NB4 (cell line): Measurements from ENCODE around the gene LITAF.

Experiments used
- DNase-seq: peaks from one replicate; pipeline ENCODE4 v3.0.0; 2010; ENCODE audit warnings: low read depth
- H3K4me3 ChIP-seq: one replicate; pipeline ENCODE4 v1.5.1; 2011; ENCODE audit warnings: mild to moderate bottlenecking, low read depth, low read length, moderate library complexity
- MYC ChIP-seq: IDR thresholded peaks from 2 replicates; pipeline ENCODE4 v1.6.1; 2011; ENCODE audit warnings: low read depth, low read length
- POLR2A ChIP-seq: IDR thresholded peaks from 2 replicates; pipeline ENCODE4 v1.6.1; 2011; ENCODE audit warnings: mild to moderate bottlenecking; ENCODE audit not compliant: insufficient read length; ENCODE audit errors: extremely low read depth
- TF ChIP-seq, protein P1 (sequence below): IDR thresholded peaks from one replicate; pipeline ENCODE4 v1.5.1; 2012; ENCODE audit warnings: low read depth, low read length
- TF ChIP-seq, protein P2 (sequence below): IDR thresholded peaks from 2 replicates; pipeline ENCODE4 v1.6.1; 2011; ENCODE audit warnings: low read depth, low read length

LITAF gene

DNA sequence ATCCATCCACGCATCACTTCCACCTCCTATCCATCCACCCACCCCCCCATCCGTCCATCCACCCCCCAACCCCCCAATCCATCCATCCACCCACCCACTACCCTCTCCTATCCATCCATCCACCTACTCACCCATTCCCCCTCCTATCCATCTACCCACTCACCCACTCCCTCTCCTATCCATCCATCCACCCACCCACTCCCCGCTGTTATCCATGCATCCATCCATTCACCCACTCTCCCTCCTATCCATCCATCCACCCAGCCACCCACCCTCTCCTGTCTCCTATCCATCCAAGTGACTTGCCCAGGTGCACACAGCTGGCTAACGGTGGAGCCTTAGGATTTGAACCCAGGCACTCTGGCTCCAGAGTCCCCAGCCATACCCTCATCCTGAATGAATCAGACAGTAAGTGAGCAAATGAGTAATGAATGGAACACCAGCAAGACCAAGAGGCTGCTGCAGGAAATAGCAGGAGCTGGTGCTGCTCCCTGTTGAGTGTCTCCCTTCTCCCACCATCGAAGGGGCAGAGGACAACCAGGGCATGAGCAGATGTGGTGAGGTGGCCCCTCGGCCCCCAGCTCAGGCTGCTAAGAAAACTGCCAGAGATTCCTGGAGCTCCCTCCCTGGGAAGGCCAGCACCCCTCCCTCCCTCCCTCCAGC, 62.5 kb downstream of the LITAF start:
- H3K4me3 ChIP-seq = no peak overlapping the region
- TF ChIP-seq MYC (no peak), POLR2A (no peak)
- TF ChIP-seq, protein P1, sequence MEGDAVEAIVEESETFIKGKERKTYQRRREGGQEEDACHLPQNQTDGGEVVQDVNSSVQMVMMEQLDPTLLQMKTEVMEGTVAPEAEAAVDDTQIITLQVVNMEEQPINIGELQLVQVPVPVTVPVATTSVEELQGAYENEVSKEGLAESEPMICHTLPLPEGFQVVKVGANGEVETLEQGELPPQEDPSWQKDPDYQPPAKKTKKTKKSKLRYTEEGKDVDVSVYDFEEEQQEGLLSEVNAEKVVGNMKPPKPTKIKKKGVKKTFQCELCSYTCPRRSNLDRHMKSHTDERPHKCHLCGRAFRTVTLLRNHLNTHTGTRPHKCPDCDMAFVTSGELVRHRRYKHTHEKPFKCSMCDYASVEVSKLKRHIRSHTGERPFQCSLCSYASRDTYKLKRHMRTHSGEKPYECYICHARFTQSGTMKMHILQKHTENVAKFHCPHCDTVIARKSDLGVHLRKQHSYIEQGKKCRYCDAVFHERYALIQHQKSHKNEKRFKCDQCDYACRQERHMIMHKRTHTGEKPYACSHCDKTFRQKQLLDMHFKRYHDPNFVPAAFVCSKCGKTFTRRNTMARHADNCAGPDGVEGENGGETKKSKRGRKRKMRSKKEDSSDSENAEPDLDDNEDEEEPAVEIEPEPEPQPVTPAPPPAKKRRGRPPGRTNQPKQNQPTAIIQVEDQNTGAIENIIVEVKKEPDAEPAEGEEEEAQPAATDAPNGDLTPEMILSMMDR = no peak
- TF ChIP-seq, protein P2, sequence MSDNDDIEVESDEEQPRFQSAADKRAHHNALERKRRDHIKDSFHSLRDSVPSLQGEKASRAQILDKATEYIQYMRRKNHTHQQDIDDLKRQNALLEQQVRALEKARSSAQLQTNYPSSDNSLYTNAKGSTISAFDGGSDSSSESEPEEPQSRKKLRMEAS = no peak
- no peak for DNase-seq

DNA sequence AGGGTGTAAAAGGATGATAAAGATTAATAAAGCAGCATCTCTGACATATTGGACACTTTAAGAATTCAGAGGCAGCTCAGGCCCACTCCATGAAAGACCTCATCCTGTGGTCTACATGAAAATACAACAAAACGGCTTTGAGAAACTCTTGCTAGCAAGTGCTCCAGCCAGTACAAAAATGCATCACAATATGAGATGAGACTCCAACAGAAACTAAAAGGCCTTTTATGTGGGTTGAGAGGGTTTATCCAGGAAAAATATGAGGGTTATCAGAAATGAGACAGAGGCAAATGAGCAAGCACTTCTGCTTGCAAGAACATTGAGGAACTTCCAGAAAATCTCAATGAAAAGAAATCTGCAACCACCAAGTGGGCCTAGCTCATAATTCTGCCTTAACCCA, 65.7 kb downstream of the LITAF start:
- DNase-seq = no peak
- TF ChIP-seq, protein P1 = no peak
- TF ChIP-seq POLR2A = no peak
- no peak for TF ChIP-seq MYC
- TF ChIP-seq, protein P2 = no peak
- H3K4me3 ChIP-seq = no peak overlapping the region

DNA sequence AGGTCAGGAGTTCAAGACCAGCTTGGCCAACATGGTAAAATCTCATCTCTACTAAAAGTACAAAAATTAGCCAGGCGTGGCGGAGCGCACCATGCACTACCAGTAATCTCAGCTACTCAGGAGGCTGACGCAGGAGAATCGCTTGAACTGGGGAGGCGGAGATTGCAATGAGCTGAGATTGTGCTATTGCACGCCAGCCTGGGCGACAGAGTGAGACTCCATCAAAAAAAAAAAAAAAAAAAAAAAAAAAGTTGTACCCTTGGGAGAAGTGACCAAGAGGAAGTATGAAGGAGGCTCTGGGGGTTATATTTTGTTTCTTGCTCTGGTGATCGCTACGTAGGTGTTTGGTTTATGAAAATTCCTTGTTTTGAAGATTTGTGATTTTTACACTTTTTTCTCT, 66.3 kb downstream of the LITAF start:
- no peak overlapping the region for H3K4me3 ChIP-seq
- TF ChIP-seq MYC (no peak), POLR2A (no peak)
- TF ChIP-seq, protein P2 = no peak
- TF ChIP-seq, protein P1 = no peak
- DNase-seq = no peak

DNA sequence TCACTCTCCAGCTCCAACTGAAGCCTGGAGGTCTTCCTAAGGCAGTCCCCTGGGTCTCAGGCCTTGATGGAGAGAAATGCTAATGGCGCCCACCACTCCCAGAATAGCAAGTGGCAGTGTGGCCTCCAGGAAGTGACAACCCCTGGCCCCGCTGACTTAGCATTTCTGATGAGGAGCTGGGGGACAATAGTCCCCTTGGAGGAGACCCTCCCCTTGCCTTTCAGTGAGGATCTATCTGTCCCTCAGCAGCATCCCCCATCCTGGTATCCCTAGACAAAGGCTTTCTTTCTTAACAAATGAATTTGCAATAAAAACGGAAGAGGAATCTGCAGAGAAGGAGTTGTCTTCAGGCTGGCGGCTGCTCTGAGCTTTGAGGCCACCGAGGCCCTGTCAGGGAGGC, 68.8 kb downstream of the LITAF start:
- no peak for DNase-seq
- TF ChIP-seq MYC (no peak), POLR2A (no peak)
- TF ChIP-seq, protein P2 = no peak
- TF ChIP-seq, protein P1 = no peak
- no peak overlapping the region for H3K4me3 ChIP-seq

DNA sequence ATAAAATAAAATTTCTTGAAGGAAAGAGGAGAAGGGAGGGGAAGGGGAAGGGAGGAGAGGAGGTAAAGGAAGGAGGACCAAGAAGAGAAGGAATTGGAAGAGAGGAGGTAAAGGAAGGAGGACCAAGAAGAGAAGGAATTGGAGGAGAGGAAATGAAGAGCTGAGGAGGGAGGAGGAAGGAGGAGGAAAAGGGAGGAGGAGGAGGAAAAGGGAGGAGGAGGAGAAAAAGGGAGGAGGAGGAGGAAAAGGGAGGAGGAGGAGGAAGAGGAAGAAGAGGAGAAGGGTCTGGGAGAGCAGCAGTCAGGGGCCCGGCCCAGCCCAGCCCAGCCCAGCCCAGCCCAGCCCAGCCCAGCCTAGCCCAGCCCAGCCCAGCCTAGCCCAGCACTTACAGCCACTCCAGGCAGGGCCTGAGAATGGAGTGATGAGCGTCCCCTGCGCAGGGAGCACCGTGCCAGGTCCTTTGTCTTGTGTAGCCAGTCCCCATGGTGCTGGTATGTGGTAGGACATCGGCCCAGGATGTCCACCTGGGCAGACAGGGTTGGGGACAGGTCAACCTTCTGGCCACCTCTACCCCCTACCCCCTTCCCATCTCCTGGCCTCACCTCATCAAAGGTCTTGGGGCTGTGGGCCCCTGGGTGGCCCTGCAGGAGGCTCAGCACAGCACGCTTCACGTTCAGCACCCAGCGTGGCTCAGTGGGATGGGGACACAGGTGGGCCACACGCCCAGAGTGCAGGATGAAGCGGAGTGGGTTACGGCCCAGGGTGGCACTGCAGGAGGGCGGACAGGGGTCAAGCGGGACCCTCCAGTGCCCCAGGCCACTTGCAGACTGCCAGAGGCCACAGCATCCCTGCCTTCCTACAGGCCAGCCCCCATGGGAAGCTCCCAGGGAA, 70.9 kb downstream of the LITAF start:
- H3K4me3 ChIP-seq = no peak overlapping the region
- no peak for DNase-seq
- TF ChIP-seq, protein P1 = no peak
- TF ChIP-seq, protein P2 = no peak
- TF ChIP-seq MYC (no peak), POLR2A (no peak)
